Measurements from ENCODE around the gene ANO6. TPM values are rescaled to one million over a fixed set of nuclear protein-coding genes. Genes with fewer than 3 reads are reported as not detected.

ANO6 gene
- total and polyA plus RNA-seq, 12 donors = 8.9 to 52.2 (median 40.9) TPM

DNA sequence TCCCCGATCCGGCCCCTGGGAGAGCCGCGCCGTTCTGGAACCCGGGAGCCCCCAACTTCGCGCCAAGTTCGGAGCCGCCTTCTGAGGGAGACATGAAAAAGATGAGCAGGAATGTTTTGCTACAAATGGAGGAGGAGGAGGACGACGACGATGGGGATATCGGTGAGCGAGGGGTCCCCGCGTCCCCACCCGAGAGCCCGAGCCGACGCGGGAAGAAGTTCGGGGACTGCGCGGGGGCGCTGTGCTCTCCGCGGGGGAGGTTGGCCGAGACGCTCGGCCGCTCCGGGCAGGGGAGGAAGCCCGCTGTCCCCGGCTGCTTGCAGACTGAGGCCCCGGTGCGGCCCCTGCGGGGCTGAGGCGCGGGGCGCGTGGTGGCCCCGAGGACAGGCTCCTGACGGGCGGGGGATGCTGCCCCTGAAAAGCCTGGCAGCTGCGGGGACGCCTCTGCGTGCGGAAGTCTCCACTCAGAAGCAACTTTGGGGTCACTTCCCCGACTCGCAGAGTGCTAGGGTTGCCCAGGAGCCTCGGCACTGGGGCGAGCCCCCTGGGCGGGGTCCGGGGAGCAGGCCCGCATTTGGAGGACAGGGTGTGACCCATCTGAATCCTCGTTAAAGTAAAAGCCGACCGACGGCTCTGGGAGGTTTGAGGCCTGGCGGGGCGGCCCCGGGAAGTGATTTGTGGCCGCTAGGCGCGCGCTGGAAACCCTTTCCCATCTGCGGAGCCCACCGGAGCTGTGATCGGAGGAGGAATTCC lies 511 bp downstream of the ANO6 start:
- TF ChIP-seq CTCF (IDR thresholded peaks at IDR 0.05) = peak in 7 of 9 donors; percentile 20 to 53 (median 42)
- Histone ChIP-seq H3K9me3 (no peaks in the 10 kb centered on the region), H3K4me3 (peak overlapping the region; percentile 67 to 98 (median 90)), H3K27ac (peak overlapping the region; percentile 91 to 99 (median 94)), H3K27me3 (no peaks in the 10 kb centered on the region), H3K36me3 (no peaks in the 10 kb centered on the region), H3K4me1 (peaks cover 0 to 49% (median 33%) of the 10 kb centered on the region in 9 donors)
- 0% methylated on average over 70 of the region's 70 CpGs for WGBS, 2 donors
- intact Hi-C loops (cut with DNase I) = loop anchor here in 6 of 10 donors (2.0 to 10.0 kb wide), 8 partner anchors 41 to 508 kb away; partner anchors contain the start of gene ARID2 (in 1 of the 6)
- ATAC-seq (peak; percentile 72 to 88 (median 74)), DNase-seq (peak; percentile 44 to 58)

GRCh38 chr12:45216983-45217485 lies 1.1 kb downstream of the ANO6 start:
- Histone ChIP-seq H3K4me1 (peaks cover 0 to 49% (median 33%) of the 10 kb centered on the region in 9 donors), H3K9me3 (no peaks in the 10 kb centered on the region), H3K36me3 (no peaks in the 10 kb centered on the region), H3K4me3 (peak overlapping the region; percentile 67 to 98 (median 90)), H3K27ac (peak overlapping the region; percentile 91 to 99 (median 94)), H3K27me3 (no peaks in the 10 kb centered on the region)
- 3% methylated on average over 9 of the region's 9 CpGs for WGBS, 2 donors
- no peak for DNase-seq
- ATAC-seq = peak in 1 of 8 donors; percentile 17
- TF ChIP-seq CTCF (IDR thresholded peaks at IDR 0.05) = no peak
- intact Hi-C loops (cut with DNase I) = loop anchor here in 6 of 10 donors (2.0 to 10.0 kb wide), 8 partner anchors 40 to 508 kb away; partner anchors contain the start of gene ARID2 (in 1 of the 6)

- intact Hi-C loops (cut with DNase I) = loop anchor here in 6 of 10 donors (2.0 to 10.0 kb wide), 8 partner anchors 39 to 507 kb away; partner anchors contain the start of gene ARID2 (in 1 of the 6)
- DNase-seq (no peak), ATAC-seq (no peak)
- H3K36me3 ChIP-seq = no peaks in the 10 kb centered on the region
- no peaks in the 10 kb centered on the region for H3K9me3 ChIP-seq
- H3K27ac ChIP-seq = peak overlapping the region in 5 of 10 donors; percentile 91 to 99 (median 98)
- peaks cover 0 to 49% (median 36%) of the 10 kb centered on the region in 9 donors for H3K4me1 ChIP-seq
- TF ChIP-seq CTCF (IDR thresholded peaks at IDR 0.05) = no peak
- no peaks in the 10 kb centered on the region for H3K27me3 ChIP-seq
- WGBS, 2 donors = 35 to 40% methylated on average over 2 of the region's 2 CpGs
- H3K4me3 ChIP-seq = peak overlapping the region in 9 of 10 donors; percentile 67 to 98 (median 88)
Observed at GRCh38 chr12:45217846-45218245, 2.0 kb downstream of the ANO6 start.

- no peak for TF ChIP-seq CTCF (IDR thresholded peaks at IDR 0.05)
- Histone ChIP-seq H3K9me3 (no peaks in the 10 kb centered on the region), H3K27me3 (no peaks in the 10 kb centered on the region), H3K4me1 (peaks cover 0 to 53% (median 49%) of the 10 kb centered on the region in 9 donors), H3K36me3 (no peaks in the 10 kb centered on the region), H3K27ac (no peak overlapping the region), H3K4me3 (no peak overlapping the region)
- no peak for ATAC-seq
- intact Hi-C loops (cut with DNase I) = loop anchor here in 5 of 10 donors (5.0 to 10.0 kb wide), 6 partner anchors 38 to 505 kb away; partner anchors contain the start of gene ARID2 (in 1 of the 5)
- 91 to 95% methylated on average over 2 of the region's 2 CpGs for WGBS, 2 donors
- no peak for DNase-seq
Observed at GRCh38 chr12:45219621-45220020, 3.7 kb downstream of the ANO6 start.

Measured in heart right ventricle (tissue), 16 donors.